ENCODE data around the gene TSPOAP1.

- TF ChIP-seq, protein P1, sequence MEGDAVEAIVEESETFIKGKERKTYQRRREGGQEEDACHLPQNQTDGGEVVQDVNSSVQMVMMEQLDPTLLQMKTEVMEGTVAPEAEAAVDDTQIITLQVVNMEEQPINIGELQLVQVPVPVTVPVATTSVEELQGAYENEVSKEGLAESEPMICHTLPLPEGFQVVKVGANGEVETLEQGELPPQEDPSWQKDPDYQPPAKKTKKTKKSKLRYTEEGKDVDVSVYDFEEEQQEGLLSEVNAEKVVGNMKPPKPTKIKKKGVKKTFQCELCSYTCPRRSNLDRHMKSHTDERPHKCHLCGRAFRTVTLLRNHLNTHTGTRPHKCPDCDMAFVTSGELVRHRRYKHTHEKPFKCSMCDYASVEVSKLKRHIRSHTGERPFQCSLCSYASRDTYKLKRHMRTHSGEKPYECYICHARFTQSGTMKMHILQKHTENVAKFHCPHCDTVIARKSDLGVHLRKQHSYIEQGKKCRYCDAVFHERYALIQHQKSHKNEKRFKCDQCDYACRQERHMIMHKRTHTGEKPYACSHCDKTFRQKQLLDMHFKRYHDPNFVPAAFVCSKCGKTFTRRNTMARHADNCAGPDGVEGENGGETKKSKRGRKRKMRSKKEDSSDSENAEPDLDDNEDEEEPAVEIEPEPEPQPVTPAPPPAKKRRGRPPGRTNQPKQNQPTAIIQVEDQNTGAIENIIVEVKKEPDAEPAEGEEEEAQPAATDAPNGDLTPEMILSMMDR (IDR thresholded peaks at IDR 0.05; ENCODE audit: poor library complexity), result no peak
- no peak for TF ChIP-seq EZH2phosphoT487 (IDR thresholded peaks at IDR 0.05; ENCODE audit: low read depth, severe bottlenecking, unreplicated experiment)
These were observed 47.2 kb upstream of the TSPOAP1 start for GRCh38 chr17:58375811-58376210.

All from hepatocyte (in vitro differentiated cells).